Right lobe of liver (tissue), 4 donors: ENCODE results near the gene TBXA2R.

Source experiments
- POLR2A ChIP-seq: fragments of 450-650 bp; IDR thresholded peaks from one replicate; pipeline ENCODE4 v1.6.1; 2017; ENCODE audit warnings: antibody characterized with exemption, mild to moderate bottlenecking
- TF ChIP-seq, protein P1 (sequence below), 4 donors: fragments of 200-600 bp in 3 of 4; fragments of 450-650 bp in 1 of 4; IDR thresholded peaks; one replicate each; pipeline versions ENCODE4 v1.5.1 to v1.8.0; 2016 to 2022; ENCODE audit warnings: antibody characterized with exemption in 4 of 4, mild to moderate bottlenecking in 2 of 4
- donor health status: DM: no; HTN: no; CAD: no.
- donor health status: DM: no; HTN: no; CAD: no.
- donor health status: DM: no; HTN: yes; CAD: no.

DNA sequence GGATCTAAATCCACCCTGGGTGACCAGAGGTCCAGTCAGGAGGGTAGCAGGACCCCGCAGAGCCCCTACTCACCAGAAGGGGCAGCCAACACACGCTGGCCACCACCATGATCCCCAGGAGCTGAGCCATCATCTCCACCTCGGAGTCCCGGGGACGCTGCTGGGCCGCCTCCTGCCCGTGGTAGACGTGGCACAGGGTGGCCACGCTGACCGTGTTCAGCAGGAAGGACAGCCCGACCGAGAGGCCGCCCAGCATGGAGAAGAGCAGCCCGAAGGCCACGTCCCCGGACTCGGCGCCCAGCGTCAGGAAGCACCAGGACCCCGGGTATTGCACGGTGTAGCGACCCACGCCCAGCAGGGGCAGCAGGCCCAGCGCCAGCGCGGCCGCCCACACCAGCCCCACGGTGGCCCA lies 6.9 kb downstream of the TBXA2R start:
- TF ChIP-seq POLR2A = no peak
- TF ChIP-seq, protein P1, sequence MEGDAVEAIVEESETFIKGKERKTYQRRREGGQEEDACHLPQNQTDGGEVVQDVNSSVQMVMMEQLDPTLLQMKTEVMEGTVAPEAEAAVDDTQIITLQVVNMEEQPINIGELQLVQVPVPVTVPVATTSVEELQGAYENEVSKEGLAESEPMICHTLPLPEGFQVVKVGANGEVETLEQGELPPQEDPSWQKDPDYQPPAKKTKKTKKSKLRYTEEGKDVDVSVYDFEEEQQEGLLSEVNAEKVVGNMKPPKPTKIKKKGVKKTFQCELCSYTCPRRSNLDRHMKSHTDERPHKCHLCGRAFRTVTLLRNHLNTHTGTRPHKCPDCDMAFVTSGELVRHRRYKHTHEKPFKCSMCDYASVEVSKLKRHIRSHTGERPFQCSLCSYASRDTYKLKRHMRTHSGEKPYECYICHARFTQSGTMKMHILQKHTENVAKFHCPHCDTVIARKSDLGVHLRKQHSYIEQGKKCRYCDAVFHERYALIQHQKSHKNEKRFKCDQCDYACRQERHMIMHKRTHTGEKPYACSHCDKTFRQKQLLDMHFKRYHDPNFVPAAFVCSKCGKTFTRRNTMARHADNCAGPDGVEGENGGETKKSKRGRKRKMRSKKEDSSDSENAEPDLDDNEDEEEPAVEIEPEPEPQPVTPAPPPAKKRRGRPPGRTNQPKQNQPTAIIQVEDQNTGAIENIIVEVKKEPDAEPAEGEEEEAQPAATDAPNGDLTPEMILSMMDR (IDR thresholded peaks at IDR 0.05) = no peak
